Measurements from ENCODE around the gene DCDC2C.

The DCDC2C gene

DNA sequence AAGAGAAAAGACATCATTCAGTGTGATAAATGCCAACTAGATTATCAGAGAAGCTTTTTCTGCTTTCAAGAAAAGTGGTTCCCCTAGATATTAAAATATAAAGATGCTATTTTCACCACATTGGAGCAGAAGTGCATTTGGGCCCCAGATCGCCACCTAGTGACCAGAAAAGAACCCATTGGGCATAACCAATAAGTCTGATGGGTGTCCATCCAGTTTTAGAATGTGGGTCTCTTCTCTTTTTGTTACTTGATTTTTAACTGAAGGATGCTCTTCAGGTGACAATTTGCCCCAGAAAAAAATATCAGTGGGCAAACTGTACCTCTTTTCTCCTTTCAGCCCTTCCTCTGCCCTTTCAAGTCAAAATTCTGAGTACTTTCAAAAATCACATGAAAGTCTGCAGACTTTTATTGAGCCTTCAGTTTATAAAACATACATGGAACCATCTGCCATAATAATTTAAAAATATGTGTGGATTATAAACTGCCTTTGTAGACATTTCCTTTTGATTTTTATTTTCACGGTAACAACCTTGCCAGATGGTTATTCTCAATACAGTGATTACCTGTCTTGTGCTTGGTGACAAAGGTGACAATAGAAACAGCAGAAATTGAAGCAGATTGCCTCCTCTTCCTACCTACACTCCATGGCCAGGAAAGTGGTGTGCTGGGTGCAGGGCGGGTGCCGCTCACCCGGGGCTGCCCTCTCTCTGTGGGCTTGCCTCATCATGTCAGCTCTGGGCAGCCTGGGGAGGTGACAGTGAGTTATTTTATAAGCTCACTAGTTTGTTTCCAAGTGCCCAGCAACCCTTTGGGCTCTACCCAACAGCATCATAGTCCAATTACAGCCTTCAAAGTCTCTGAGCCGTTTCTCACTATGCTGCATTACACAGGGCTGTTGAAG lies 124.5 kb downstream of the DCDC2C start:
- no peak for DNase-seq (ENCODE audit: low read depth in 2 of 2)

DNA sequence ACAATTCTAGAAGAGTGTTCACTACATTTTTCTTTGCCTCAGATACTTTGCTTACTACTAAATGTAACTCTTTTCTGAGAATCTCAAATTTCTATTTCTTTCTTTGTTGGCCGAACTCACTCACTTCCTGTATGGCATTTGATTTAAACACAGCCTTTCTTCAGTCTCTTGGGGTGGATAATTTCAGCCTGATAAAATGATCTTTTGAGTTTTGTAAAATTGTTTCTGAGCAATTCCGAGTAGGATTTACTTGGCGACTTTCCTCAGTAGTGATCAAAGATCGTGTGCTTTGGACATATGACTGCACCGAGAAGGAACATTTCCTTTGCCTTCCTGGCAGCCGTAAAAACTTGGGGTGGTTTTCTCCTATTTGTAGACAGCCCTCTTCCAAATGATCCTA lies 127.4 kb downstream of the DCDC2C start:
- no peak for DNase-seq (ENCODE audit: low read depth in 2 of 2)

DNA sequence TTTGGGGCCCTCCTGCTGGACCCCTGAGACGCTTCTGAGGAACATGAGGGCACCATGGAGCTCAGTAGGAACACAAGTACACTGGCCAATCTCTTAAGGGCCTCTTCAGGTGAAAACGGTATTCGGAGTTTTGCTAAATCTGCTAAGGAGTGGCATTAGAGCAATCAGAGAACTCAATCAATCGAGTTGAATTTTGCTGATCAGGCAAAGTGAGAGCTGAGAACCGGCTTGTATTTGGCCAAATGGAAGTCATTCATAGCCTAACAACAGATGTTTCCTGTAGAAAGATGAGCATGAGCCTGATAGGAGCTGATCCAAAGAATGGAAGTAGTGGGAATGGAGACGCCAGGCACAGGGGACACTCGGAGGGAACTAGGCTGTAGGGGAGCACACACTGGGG lies 133.7 kb downstream of the DCDC2C start:
- DNase-seq (ENCODE audit: low read depth in 2 of 2): no peak

DNA sequence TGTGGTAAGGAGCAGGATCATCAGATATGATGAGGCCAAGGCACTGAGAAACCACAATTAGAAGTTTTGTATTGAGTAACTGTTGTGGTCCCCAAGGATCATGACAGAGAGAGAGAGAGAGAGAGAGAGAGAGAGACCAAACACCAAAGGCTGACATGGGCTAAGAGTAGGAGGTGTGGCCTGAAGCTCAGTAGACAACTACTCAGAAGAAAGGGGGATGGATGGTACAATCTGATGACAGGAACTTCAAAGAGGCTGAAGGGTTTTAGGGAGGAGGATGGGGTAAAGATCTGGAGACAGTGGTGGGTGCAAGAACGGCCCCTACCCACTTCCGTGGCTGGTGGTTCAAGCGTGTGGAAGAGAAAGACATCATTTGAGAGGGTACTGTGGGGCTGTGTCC lies 135.0 kb downstream of the DCDC2C start:
- DNase-seq (ENCODE audit: low read depth in 2 of 2): no peak

DNA sequence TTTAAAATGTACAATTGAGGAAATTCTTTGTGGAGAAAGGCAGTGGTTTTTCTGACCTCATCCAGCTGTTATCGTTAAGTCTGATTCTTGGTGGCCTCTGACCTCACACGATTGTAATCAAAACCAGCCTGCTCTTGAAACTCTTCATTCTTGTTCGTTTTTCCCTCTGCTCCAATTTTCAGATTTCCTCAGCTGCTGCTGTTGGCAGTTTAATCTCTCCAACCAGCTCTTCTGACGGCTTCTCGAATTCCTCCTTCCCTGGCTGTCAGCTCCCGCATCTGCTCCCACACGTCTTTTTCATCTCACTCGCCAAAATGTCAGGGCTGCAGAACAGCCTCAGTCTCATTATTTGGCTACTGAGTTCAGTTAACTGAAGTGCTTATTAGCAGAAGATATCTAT lies 136.1 kb downstream of the DCDC2C start:
- DNase-seq (ENCODE audit: low read depth in 2 of 2): no peak

DNA sequence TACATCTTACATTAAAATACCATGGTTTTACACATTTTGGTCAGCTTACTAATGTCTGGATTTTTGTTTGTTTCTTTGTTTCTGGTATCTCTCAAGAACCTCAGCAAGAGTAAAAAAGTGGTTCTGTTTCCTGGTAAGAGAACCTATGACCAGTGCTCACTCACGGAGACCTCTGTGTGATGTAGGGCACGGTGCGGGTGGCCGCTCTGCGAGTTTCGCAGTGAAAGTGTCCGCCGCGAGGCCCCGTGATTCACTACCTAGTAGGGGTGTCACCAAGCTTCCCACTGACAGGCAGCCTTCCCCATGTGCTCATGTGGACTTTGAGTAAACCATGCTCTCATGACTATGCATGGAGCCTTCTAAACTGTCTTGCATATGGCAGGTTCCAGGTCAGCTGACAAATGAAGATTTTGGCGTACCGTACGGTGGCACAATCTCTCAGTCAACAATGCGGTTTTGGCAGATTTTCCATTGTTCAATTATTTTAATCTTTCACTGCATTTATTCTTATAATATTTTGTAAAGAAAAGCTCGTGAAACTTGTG lies 137.3 kb downstream of the DCDC2C start:
- no peak for DNase-seq (ENCODE audit: low read depth in 2 of 2)

DNA sequence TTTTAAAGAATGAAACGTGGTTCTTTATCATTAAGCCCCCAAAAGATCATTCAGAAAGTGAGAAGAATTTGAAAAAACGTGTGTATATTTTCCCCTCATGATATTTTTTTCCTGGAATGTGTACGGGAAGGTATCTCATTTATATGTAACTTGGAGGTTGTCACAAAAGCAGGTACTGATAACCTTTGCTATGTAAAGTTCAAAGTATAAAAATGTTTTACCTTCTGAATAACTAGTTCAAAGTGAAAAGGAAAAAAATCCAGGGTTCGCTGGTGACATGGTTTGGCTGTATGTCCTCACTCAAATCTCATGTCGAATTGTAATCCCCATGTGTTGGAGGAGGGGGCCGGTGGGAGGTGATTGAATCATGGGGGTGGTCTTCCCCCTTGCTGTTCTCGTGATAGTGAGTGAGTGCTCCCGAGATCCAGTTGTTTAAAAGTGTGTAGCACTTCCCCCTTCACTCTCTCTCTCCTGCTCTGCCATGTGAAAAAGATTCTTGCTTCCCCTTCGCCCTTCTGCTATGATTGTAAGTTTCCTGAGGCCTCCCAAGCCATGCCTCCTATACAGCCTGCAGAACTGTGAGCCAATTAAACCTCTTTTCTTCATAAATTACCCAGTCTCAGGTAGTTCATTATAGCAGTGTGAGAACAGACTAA lies 144.2 kb downstream of the DCDC2C start:
- no peak for DNase-seq (ENCODE audit: low read depth in 2 of 2)

DNA sequence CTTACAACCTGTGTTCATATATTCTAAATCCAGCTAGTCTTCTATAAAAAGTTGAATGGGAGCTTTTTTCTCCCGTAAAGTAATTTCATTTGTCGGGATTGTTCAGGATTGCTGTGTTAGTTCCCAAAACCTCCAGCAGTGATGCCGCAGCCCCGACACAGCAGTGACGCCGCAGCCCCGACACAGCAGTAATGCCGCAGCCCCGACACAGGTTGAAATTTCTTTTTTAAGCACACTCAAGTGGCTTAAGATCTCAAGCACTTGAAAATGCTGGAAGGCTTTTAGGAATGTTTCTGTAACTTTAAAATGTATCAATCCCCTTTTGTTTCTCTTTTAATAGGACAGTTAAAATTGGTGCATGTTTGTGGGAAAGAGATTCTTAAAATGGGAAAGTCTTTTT lies 145.4 kb downstream of the DCDC2C start:
- DNase-seq (ENCODE audit: low read depth in 2 of 2): no peak

DNA sequence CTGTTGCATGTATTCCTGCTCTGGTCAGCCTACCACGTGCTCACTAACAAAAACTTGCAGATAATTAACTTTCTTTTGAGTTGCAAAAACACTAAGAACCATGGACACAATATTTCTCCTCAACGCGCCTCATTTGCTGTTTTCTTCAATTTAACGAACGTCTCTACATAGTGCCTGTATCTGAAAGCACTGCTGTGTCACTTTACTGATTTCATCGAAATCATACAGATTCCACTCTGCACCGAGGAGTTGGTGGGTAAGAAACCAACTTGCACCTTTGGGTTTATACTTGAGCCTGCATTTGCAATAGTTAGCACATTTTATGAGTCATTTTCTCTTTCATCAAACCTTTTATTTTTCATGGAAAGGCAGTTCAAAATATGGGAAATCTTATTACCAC lies 145.8 kb downstream of the DCDC2C start:
- DNase-seq (ENCODE audit: low read depth in 2 of 2): no peak

DNA sequence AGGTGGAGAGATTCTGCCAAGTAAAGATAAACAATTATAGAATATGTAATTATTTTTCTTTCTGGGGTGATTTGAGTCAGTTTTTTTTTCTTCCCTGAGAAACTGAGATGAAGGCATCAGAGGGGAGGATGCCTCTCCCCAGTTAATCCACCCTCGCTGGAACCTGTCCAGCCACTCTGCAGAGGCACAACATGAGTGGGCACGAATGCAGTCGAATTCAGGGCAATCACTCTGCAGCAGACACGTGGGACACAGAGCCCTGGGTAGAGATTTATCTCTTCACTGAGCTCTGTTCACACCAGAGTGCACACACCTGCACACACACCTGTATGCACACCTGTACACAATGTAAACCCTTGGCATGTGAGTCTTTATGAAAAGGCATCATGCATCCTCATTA lies 154.2 kb downstream of the DCDC2C start:
- DNase-seq (ENCODE audit: low read depth in 2 of 2): no peak

DNA sequence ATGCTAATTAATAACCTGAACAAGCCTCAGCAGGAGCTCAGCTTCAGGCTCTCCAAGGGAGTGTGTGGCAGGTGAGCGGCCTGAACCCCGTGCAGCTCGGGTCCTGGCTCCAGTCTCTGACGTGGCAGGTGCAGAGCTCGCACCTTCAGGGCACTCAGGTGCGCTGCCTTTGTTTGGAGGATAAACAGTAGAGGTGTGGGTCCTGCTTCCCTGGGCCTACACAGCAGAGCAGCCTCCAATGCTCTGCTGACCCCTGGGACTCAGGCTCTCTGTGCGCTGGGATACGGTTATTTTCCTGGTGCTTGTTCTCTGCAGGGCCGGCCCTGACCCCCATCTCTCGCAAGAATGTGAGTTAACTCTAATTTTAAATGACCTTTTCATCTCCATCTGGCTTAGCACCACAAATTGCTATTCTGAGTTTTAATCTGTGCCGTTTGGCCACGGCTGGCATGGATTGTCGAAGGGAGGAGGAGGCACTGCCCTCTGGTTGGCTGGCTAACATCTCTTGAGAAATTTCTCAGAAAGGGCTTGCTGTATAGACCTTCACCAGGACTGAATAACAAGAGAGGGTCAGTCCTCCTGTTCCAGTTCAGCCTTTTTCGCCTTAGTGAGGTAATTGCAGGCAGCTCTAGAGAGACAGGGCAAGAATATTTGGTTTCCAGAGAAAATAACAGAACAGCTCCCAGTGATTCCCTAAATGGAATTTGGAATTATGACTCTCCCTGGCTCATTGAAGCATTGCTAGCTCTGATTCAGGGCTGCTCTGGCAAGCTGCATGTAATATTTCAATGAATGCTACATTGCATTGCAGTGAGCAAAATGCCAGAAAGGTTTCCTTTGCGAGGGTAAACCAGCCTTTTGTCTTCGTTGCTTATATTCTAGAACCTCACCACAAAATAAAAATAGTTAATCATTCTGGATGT lies 161.8 kb downstream of the DCDC2C start:
- no peak for DNase-seq (ENCODE audit: low read depth in 2 of 2)

DNA sequence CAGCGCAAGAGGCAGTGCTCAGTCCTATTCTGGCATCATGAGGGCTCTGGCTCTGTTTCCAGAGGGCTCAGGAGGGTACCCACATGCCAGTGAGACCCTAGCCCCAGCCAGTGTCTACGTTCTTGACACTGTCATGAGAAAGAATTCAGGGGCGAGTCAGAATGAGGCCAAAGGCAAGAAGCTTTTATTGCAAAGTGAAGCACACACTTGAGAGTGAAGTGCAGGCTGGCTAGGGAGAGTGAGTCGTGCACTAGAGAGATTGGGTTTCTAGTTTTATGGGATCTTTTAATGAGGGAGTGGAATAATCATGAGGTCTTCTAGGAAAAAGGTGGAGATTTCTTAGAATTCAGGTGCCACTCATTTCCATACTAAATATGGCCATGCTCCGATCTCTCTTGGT lies 164.1 kb downstream of the DCDC2C start:
- no peak for DNase-seq (ENCODE audit: low read depth in 2 of 2)

DNA sequence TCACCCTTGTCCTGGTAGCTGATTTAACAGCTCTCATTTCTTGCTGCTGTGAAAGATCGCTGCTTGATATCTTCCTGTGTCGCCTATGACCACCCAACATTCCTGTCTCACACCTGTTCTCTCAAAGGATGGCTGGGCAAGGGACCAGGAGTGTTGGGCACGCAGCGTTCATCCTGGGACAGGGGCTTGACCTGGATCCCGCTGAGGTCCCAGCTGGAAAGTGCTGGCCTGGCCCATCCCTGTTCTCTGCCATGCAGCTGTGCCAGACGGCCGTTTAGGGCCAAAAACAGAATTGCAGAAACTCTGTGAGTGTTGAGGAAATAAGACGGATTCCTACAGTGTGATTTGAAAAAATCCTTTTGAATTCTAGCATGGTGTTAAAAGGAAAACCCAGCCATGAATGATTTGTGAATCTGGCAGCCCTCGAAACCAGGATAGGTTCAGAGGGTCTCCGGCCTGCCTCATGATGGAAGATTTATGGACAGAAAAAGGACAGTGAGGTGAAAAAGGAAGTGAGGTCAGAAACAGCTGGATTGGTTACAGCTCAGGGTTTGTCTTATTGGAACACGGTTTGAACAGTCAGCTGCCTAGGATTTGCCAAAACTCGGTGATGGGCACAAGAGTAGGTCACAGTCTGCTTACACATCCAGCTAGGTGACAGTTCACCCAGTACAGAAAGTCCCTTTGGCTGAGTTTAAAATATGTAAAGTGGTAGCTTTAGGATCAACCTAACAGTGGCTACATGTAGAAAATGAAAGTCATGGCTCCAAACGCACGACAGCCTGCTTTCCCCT lies 164.8 kb downstream of the DCDC2C start:
- no peak for DNase-seq (ENCODE audit: low read depth in 2 of 2)

DNA sequence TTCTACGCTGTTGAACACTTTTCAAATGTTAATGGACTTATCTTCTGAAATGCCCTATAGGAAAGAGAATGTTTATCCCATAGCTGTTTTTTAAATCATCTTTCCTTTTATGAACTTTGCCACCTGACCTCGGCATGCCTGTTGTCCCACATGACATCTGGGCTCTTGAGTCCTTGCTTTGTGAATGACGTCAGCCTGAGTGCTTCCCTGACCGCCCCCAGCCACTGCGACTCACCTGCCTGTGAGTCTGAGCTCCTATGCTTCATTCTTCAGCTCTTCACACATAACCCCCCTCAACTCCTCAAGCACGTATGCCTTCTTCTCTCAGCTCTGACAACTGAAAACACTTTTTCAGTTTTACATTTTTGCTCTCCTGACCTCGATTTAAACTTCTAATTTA lies 166.8 kb downstream of the DCDC2C start:
- no peak for DNase-seq (ENCODE audit: low read depth in 2 of 2)

DNA sequence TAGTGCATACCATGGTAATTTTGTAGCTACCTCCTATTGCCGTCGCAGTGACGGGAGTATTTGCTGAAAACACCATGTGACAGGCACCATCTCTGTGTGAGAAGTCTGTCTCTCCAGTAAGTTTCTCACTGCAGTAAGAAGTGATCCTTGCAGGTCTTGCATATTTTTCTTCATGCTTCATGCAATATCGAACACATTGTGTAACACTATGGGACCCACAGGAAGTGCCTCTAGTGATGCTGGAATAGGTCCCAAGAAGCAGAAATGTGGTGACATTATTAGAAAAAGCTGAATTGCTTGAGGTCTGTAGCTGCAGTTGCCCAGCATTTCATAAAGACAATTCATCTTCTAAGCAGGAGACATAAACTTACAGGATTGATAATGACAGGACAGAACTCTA lies 167.6 kb downstream of the DCDC2C start:
- no peak for DNase-seq (ENCODE audit: low read depth in 2 of 2)

DNA sequence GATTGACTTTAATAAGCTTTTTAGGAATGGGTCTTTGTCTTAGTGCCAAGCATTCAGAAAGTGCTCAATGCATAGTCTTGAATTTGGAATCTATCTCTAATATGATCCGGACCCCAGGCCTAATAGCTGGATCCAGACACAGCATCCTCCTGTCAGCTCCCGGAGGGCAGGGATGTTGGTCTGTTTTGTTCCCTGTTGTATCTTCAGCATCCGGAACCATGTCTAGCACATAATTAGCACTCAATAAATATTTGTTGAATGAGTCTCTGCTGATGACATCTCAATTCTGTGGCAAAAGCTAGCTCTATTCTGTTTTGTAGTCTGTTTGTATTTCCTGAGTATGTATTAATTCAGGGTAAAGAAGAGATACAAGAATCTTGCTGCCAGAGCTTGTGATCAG lies 169.1 kb downstream of the DCDC2C start:
- no peak for DNase-seq (ENCODE audit: low read depth in 2 of 2)

DNA sequence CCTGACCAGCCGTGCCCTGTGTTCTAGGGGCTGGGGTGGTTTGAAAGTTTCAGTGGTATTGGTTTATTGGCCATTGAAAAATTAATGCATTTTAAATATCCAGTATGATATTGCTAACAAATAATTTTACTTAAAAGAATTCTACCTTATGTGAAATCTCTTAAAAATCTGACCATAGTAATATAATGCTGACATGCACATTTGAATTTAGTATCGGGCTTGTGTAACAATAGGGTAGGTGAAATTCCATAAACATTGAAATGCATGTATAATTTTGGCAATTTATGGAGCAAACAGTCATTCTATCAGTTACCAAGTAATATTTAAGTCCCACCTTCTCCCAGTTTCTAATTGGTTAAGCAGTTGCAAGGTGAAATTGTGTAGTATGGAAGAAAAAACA lies 170.5 kb downstream of the DCDC2C start:
- DNase-seq (ENCODE audit: low read depth in 2 of 2): no peak

DNA sequence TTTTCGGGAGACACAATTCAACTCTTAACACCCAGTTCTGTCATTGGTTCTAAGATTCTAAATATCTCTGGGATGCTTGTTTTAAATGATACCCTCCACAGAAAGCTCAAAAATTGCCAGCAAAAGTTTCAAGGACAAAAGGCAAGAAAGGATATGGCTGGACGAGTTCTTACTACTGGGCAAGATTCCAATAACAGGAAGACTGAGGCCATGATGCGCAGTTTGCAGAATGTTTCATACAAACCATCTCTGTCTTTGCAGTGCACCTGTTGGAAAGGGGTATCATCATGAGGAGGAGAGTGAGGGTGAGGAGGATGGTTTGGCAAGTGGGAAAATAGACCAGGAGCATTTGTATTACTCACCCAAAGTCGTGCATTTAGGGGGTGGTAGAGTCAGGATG lies 172.8 kb downstream of the DCDC2C start:
- no peak for DNase-seq (ENCODE audit: low read depth in 2 of 2)

DNA sequence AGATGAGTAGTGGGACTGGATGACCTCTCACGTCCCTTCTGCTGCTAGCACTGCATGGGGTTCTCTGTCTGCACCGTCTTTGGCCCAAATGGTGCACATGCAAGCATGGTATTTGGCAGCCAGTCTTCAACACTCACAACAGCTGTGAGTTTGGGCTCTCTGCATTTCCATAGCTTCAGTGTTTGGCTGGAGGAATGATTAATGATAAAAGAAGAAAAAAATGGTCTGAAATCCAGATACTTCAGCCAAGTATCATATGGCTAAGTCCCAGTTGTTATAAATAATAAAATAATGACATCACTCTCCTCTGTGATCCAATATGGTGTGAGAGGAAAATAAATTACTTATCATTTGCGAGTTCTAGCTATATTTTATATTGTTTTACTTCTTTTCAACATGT lies 173.3 kb downstream of the DCDC2C start:
- DNase-seq (ENCODE audit: low read depth in 2 of 2): no peak

DNA sequence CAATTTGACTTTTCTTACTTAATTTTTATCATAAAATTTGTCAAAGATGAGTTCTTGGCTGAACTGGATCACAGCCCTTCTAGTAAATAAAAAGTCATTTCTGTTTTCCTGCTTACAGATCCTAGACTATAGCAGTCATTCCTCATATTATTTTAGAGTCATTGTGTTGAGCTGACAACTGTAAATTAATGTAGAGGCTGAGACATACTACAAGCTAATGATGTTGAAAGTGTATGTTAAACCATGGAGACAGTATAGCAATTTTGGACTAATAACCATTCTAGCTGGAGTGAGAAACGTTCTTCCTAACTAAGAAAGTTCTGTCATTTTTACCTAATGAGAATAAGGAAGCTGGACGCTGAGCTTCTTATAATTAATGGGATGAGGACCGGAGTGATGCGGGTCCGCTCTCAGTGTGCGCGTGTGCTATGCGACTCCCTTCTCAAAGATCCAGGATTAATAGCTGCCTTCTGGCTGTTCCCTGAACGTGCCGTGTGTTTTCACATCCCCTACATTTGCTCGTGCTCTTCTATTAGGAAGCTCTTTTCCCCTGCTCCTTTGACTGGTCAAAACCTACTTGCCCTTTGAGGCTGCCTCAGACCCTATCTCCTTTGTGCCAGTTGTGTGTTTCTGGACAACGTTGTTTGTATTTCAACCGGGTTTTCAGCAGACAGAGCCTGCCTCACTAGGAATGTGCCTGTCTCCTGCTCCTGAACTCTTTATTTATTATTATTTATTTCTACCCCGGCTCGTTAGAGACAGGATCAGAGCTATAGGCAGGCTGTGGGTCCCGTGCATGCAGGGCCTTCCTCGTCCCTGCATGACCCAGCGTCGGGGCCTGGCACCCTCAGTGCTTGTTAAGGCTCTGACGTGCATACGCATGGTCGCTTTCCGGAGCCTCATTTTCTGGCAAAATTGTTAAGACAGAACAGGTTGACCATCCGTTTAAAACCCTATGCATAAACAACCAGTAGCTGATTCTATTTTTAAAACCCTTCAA lies 182.6 kb downstream of the DCDC2C start:
- DNase-seq (ENCODE audit: low read depth in 2 of 2): no peak

Data from stimulated activated CD8-positive, alpha-beta memory T cell treated with anti-CD3 and anti-CD28 coated beads, Interleukin-15, amount 100 ng/mL, for 4 hours (primary cell).